Colonic mucosa (tissue), 4 donors: ENCODE data around the gene CYGB. TPM values are rescaled to one million over a fixed set of nuclear protein-coding genes. Genes with fewer than 3 reads are reported as not detected.

Experiments used
- DNase-seq: peaks from one replicate; pipeline ENCODE4 v3.0.0-alpha.2; 2020
- H3K27ac ChIP-seq: fragments of 200-600 bp; one replicate; pipeline ENCODE4 v1.8.0; 2021
- H3K27me3 ChIP-seq: fragments of 200-600 bp; one replicate; pipeline ENCODE4 v1.8.0; 2021
- H3K36me3 ChIP-seq: fragments of 200-600 bp; one replicate; pipeline ENCODE4 v1.8.0; 2021
- H3K4me1 ChIP-seq: fragments of 200-600 bp; one replicate; pipeline ENCODE4 v1.8.0; 2021; ENCODE audit warnings: mild to moderate bottlenecking
- H3K4me3 ChIP-seq: fragments of 200-600 bp; one replicate; pipeline ENCODE4 v1.8.0; 2021
- H3K9ac ChIP-seq, 2 donors: one replicate each; pipeline ENCODE4 v1.7.0; 2013; ENCODE audit warnings: control low read depth in 2 of 2, low read depth in 2 of 2, low read length in 2 of 2
- H3K9me3 ChIP-seq: fragments of 200-600 bp; one replicate; pipeline ENCODE4 v1.8.0; 2021
- CTCF ChIP-seq: fragments of 200-600 bp; IDR thresholded peaks from one replicate; pipeline ENCODE4 v1.8.0; 2022; ENCODE audit warnings: antibody characterized with exemption, mild to moderate bottlenecking
- intact Hi-C: fragments of 100-400 bp; cut with DNase I; formaldehyde crosslinking; loops from one replicate; pipeline ENCODE4 v1.14.1; 2022
- total RNA-seq, 2 donors: library from RNA; stranded (reverse); fragmentation: NEBNext Ultra II Directional in 1 of 2; extraction: Animal tissue kit (Norgen Biotek cat#: 25700) in 1 of 2; gene quantifications; one replicate each; pipeline ENCODE4 v1.2.1, GENCODE V29; 2021
- donor health status: healthy.
- donor health status: DM: no; HTN: no; CAD: no.
- donor health status: DM: no; HTN: no; CAD: no.

CYGB gene
- total RNA-seq, 2 donors from 2014 or later, result 4.7 to 9.9 TPM

DNA sequence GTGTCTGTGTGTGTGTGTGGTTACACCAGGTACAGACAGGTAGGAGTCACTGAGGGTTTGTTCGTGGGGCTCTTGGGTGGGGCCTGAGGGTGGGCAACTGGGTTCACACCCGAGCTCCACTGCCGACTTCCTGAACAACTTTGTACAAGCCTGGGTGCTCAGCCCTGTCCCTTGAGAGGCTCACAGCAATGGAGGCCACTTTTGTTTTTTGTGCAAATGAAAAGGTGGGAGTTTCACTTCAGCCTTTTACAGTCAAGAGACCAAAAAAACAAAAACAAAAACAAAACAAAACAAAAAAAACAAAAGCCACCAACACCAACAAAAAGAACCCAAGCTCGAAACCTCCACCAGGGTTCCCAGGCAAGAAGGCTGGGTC, 38.6 kb downstream of the CYGB start:
- intact Hi-C loops, result no loop called here
- no peak for DNase-seq
- Histone ChIP-seq H3K9ac (peak overlapping the region; percentile 16 to 62), H3K4me1 (peaks cover 21% of the 10 kb centered on the region), H3K4me3 (no peak overlapping the region), H3K27ac (peak overlapping the region; percentile 26), H3K27me3 (no peaks in the 10 kb centered on the region), H3K36me3 (no peaks in the 10 kb centered on the region), H3K9me3 (no peaks in the 10 kb centered on the region)
- TF ChIP-seq CTCF, result no peak

- no peaks in the 10 kb centered on the region for H3K9me3 ChIP-seq
- no peak overlapping the region for H3K4me3 ChIP-seq
- H3K27ac ChIP-seq, result peak overlapping the region; percentile 73
- H3K9ac ChIP-seq, result peak overlapping the region; percentile 36 to 62
- DNase-seq, result peak; percentile 63
- TF ChIP-seq CTCF, result no peak
- intact Hi-C loops, result no loop called here
- peaks cover 27% of the 10 kb centered on the region for H3K4me1 ChIP-seq
- H3K27me3 ChIP-seq, result no peaks in the 10 kb centered on the region
- H3K36me3 ChIP-seq, result no peaks in the 10 kb centered on the region
Measured at GRCh38 chr17:76497979-76498875, 39.3 kb downstream of the CYGB start.

DNA sequence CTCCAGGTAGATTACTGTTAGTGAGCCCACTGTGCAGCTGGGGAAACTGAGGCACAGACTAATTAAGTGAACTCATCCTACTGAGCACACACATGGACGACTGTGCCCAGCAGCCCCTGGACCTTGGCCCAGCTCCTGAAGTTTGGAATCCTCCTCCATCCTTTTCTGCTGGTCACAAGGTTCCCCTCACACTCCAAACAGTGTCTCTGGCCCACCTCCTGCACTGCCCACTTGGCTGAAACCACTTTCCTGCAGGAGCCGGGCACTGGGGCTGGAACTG, 39.9 kb downstream of the CYGB start:
- H3K4me1 ChIP-seq, result peaks cover 32% of the 10 kb centered on the region
- H3K4me3 ChIP-seq, result no peak overlapping the region
- H3K9ac ChIP-seq, result peak overlapping the region in 1 of 2 donors; percentile 36

DNA sequence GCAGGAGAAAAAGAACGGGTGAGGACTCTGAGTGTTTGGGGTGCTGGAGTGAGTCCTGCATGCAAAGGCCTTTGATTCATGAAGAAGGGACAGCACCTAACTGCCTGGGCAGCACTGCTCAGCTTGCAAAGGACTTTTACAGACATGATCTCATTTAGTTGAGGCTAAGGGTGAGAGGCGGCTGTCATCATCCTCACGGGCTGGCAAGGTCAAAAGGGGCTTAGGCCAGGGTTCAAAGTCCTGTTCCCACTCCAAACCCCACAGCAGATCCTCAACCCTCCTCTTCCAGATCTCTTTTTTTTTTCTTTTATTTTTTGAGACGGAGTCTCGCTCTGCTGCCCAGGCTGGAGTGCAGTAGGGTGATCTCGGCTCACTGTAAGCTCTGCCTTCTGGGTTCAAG, 41.0 kb downstream of the CYGB start:
- H3K27ac ChIP-seq, result no peak overlapping the region

More for the DNA sequence above, 39.9 kb downstream of the CYGB start:
- H3K9me3 ChIP-seq, result no peaks in the 10 kb centered on the region
- peak overlapping the region; percentile 73 for H3K27ac ChIP-seq
- TF ChIP-seq CTCF, result no peak
- H3K36me3 ChIP-seq, result no peaks in the 10 kb centered on the region
- DNase-seq, result no peak
- intact Hi-C loops, result no loop called here
- H3K27me3 ChIP-seq, result no peaks in the 10 kb centered on the region

GRCh38 chr17:76495663-76496400, 41.7 kb downstream of the CYGB start:
- H3K9ac ChIP-seq, result no peak overlapping the region
- TF ChIP-seq CTCF, result no peak
- no peaks in the 10 kb centered on the region for H3K9me3 ChIP-seq
- peaks cover 44% of the 10 kb centered on the region for H3K4me1 ChIP-seq
- no peaks in the 10 kb centered on the region for H3K36me3 ChIP-seq
- H3K27ac ChIP-seq, result no peak overlapping the region
- H3K27me3 ChIP-seq, result no peaks in the 10 kb centered on the region
- no peak overlapping the region for H3K4me3 ChIP-seq
- intact Hi-C loops, result no loop called here
- DNase-seq, result peak; percentile 16

More for the DNA sequence above, 41.0 kb downstream of the CYGB start:
- no peak for TF ChIP-seq CTCF
- H3K27me3 ChIP-seq, result no peaks in the 10 kb centered on the region
- H3K36me3 ChIP-seq, result no peaks in the 10 kb centered on the region
- no peak overlapping the region for H3K9ac ChIP-seq
- no peak for DNase-seq
- H3K4me3 ChIP-seq, result no peak overlapping the region
- peaks cover 37% of the 10 kb centered on the region for H3K4me1 ChIP-seq
- intact Hi-C loops, result no loop called here
- H3K9me3 ChIP-seq, result no peaks in the 10 kb centered on the region
